ENCODE results near the gene SLC25A42. TPM values are rescaled to one million over a fixed set of nuclear protein-coding genes. Genes with fewer than 3 reads are reported as not detected.

SLC25A42 gene
- 6.2 and 8.1 TPM in 2 replicates for total RNA-seq

GRCh38 chr19:19063183-19064097, at the start of gene SLC25A42:
Gene SLC25A42, plus strand, starts transcription at chr19:19063994. Its CDS starts 32,131 bp downstream, at chr19:19096125.

GRCh38 chr19:19033426-19034203, 30.2 kb upstream of the SLC25A42 start, which contains the start of the genes ARMC6 and SUGP2:
Gene ARMC6, plus strand, starts transcription at chr19:19033603. Its CDS starts 607 bp downstream, at chr19:19034210.
Gene SUGP2, minus strand, starts transcription at chr19:19033517. Its CDS starts 2,446 bp downstream, at chr19:19031071.

GRCh38 chr19:19138109-19138981, 74.6 kb downstream of the SLC25A42 start, which contains the start of gene TMEM161A:
Gene TMEM161A, minus strand, starts transcription at chr19:19138478. Its CDS starts 50 bp downstream, at chr19:19138428.

Other genes starting within 250 kb of the SLC25A42 start
- 76.3 and 109 TPM in 2 replicates for gene UPF1, start 232.0 kb upstream of the SLC25A42 start, total RNA-seq
- gene CERS1, start 167.8 kb upstream of the SLC25A42 start, total RNA-seq, result 0.56 and 2.1 TPM in 2 replicates
- gene COPE, start 144.6 kb upstream of the SLC25A42 start, total RNA-seq, result 184 and 216 TPM in 2 replicates
- gene DDX49, start 144.3 kb upstream of the SLC25A42 start, total RNA-seq, result 85.2 TPM in 2 replicates
- gene HOMER3, start 122.8 kb upstream of the SLC25A42 start, total RNA-seq, result 63.0 and 63.7 TPM in 2 replicates
- gene SUGP2, start 30.5 kb upstream of the SLC25A42 start, total RNA-seq, result 13.8 and 19.7 TPM in 2 replicates
- 22.7 and 23.2 TPM in 2 replicates for gene ARMC6, start 30.4 kb upstream of the SLC25A42 start, total RNA-seq
- 26.7 and 31.2 TPM in 2 replicates for gene TMEM161A, start 74.5 kb downstream of the SLC25A42 start, total RNA-seq
- gene MEF2B, start 106.3 kb downstream of the SLC25A42 start, total RNA-seq, result 0.19 TPM in 1 of 2 replicates, not detected in the other
- gene BORCS8, start 128.2 kb downstream of the SLC25A42 start, total RNA-seq, result 6.3 and 7.2 TPM in 2 replicates
- 54.1 and 68.8 TPM in 2 replicates for gene RFXANK, start 128.3 kb downstream of the SLC25A42 start, total RNA-seq
- 6.4 and 9.1 TPM in 2 replicates for gene NR2C2AP, start 139.4 kb downstream of the SLC25A42 start, total RNA-seq
- gene NCAN, start 148.0 kb downstream of the SLC25A42 start, total RNA-seq, result not detected in 2 replicates
- gene TM6SF2, start 209.3 kb downstream of the SLC25A42 start, total RNA-seq, result 1.1 and 4.5 TPM in 2 replicates